Breast epithelium (tissue), 3 donors: ENCODE results near the gene ENOX1.

Experiments
- CTCF ChIP-seq, 3 donors: fragments of 450-650 bp; IDR thresholded peaks; one replicate each; pipeline ENCODE4 v1.5.1; 2016 to 2017; ENCODE audit warnings: antibody characterized with exemption in 3 of 3, mild to moderate bottlenecking in 3 of 3, moderate library complexity in 3 of 3
- POLR2A ChIP-seq: fragments of 450-650 bp; IDR thresholded peaks from one replicate; pipeline ENCODE4 v1.6.1; 2016; ENCODE audit warnings: antibody characterized with exemption, mild to moderate bottlenecking, moderate library complexity

GRCh38 chr13:43270130-43270830 is 516.5 kb downstream of the ENOX1 start:
- TF ChIP-seq CTCF (IDR thresholded peaks at IDR 0.05) (no peak), POLR2A (no peak)
